SU-DHL-6 (cell line): ENCODE results near the gene SGCG.
"Not testable (repeated sequence)": the region's sequence is repeated elsewhere in the genome, so short reads cannot be mapped to it uniquely, and the experiment has no call there.

ENCODE experiments used
- H2AFZ ChIP-seq: fragments of 200-600 bp; sonication (generic); 2 replicates; pipeline ENCODE4 v1.6.1; 2014; ENCODE audit warnings: low read depth, mild to moderate bottlenecking, moderate library complexity, mixed read lengths, antibody characterized with exemption, low read length; ENCODE audit not compliant: severe bottlenecking
- H3F3A ChIP-seq: fragments of 200-600 bp; shearing (Covaris generic); 2 replicates; pipeline ENCODE4 v1.6.0; 2016; ENCODE audit warnings: antibody characterized with exemption, mild to moderate bottlenecking; ENCODE audit not compliant: insufficient read depth
- H3K27ac ChIP-seq: fragments of 200-600 bp; sonication (generic); 2 replicates; pipeline ENCODE4 v1.5.1; 2016; ENCODE audit warnings: low read depth, mild to moderate bottlenecking, low read length, moderate library complexity, mixed read lengths
- H3K27me3 ChIP-seq: fragments of 200-600 bp; sonication (generic), shearing (Covaris generic); 2 replicates; pipeline ENCODE4 v1.6.0; 2014; ENCODE audit warnings: mild to moderate bottlenecking, low read length
- H3K36me3 ChIP-seq: fragments of 200-600 bp; sonication (generic); 2 replicates; pipeline ENCODE4 v1.6.1; 2014; ENCODE audit warnings: mild to moderate bottlenecking, low read length, mixed read lengths
- H3K4me2 ChIP-seq: fragments of 300-600, 200-600 bp; shearing (Covaris generic), sonication (generic); 2 replicates; pipeline ENCODE4 v1.6.0; 2014; ENCODE audit warnings: low read length, low read depth, mild to moderate bottlenecking; ENCODE audit not compliant: poor library complexity, severe bottlenecking
- H3K4me3 ChIP-seq: fragments of 200-600 bp; sonication (generic); 2 replicates; pipeline ENCODE4 v1.5.1; 2014; ENCODE audit warnings: antibody characterized with exemption, low read length, mild to moderate bottlenecking, mixed read lengths; ENCODE audit not compliant: insufficient read depth, poor library complexity, severe bottlenecking
- H3K79me2 ChIP-seq: fragments of 200-600 bp; sonication (generic); 2 replicates; pipeline ENCODE4 v1.6.1; 2014; ENCODE audit warnings: mild to moderate bottlenecking, low read length, moderate library complexity; ENCODE audit not compliant: insufficient read depth
- H3K9ac ChIP-seq: fragments of 200-600 bp; sonication (generic); 2 replicates; pipeline ENCODE4 v1.7.0; 2014; ENCODE audit warnings: mild to moderate bottlenecking, low read length
- H3K9me2 ChIP-seq: fragments of 200-600 bp; sonication (generic); replicated peaks from 2 replicates; pipeline ENCODE4 v1.6.1; 2014; ENCODE audit warnings: low read length; ENCODE audit not compliant: insufficient read depth
- H3K9me3 ChIP-seq: fragments of 200-600 bp; sonication (generic); 2 replicates; pipeline ENCODE4 v1.6.1; 2014; ENCODE audit warnings: low read length, mixed read lengths; ENCODE audit not compliant: insufficient read depth
- H4K20me1 ChIP-seq: fragments of 200-600 bp; sonication (generic); 2 replicates; pipeline ENCODE4 v1.6.1; 2014; ENCODE audit warnings: low read depth, mild to moderate bottlenecking, antibody characterized with exemption, low read length, moderate library complexity, mixed read lengths
- EZH2phosphoT487 ChIP-seq: fragments of 200-600 bp; sonication (generic), shearing (Covaris generic); conservative IDR thresholded peaks from 2 replicates; pipeline ENCODE4 v1.6.1; 2018; ENCODE audit warnings: mild to moderate bottlenecking, antibody characterized with exemption, low read length, moderate library complexity, mixed read lengths
- TF ChIP-seq, protein P1 (sequence below): fragments of 200-600 bp; sonication (generic); IDR thresholded peaks from one replicate; pipeline ENCODE4 v1.5.1; 2017; ENCODE audit warnings: antibody characterized with exemption, mild to moderate bottlenecking, low read length, moderate library complexity; ENCODE audit not compliant: insufficient read depth, poor library complexity, severe bottlenecking

Gene SGCG

DNA sequence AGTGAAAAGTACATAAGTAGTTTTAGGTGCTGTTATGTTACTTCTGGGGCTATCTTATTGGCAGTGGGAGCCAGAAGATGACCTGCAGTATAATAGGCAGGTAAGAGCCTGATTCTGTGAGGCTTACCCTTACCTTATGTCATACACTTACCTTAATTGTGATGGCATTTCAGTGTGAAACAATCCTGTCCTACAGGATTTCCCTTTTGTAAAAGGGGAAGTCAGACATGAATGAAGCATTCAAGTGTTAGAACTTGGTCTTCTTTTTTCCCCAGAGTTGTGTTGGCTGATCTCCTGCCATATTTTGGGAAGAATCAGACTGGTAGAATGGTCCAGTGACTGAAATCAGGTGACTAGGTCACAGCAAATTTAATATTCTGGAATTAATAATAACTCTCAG is 55.2 kb downstream of the SGCG start:
- Histone ChIP-seq H3K79me2 (no peaks in the 10 kb centered on the region), H3K27me3 (no peaks in the 10 kb centered on the region), H3K9me2 (no peaks in the 10 kb centered on the region), H3K27ac (no peak overlapping the region), H3F3A (no peaks in the 10 kb centered on the region), H3K9me3 (no peaks in the 10 kb centered on the region), H3K4me2 (no peak overlapping the region), H3K9ac (no peak overlapping the region), H4K20me1 (no peaks in the 10 kb centered on the region), H2AFZ (no peak overlapping the region), H3K36me3 (no peaks in the 10 kb centered on the region), H3K4me3 (no peak overlapping the region)
- TF ChIP-seq, protein P1, sequence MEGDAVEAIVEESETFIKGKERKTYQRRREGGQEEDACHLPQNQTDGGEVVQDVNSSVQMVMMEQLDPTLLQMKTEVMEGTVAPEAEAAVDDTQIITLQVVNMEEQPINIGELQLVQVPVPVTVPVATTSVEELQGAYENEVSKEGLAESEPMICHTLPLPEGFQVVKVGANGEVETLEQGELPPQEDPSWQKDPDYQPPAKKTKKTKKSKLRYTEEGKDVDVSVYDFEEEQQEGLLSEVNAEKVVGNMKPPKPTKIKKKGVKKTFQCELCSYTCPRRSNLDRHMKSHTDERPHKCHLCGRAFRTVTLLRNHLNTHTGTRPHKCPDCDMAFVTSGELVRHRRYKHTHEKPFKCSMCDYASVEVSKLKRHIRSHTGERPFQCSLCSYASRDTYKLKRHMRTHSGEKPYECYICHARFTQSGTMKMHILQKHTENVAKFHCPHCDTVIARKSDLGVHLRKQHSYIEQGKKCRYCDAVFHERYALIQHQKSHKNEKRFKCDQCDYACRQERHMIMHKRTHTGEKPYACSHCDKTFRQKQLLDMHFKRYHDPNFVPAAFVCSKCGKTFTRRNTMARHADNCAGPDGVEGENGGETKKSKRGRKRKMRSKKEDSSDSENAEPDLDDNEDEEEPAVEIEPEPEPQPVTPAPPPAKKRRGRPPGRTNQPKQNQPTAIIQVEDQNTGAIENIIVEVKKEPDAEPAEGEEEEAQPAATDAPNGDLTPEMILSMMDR = no peak
- TF ChIP-seq EZH2phosphoT487 = no peak

- TF ChIP-seq, protein P1 = no peak
- no peak for TF ChIP-seq EZH2phosphoT487
- Histone ChIP-seq H3K27ac (no peak overlapping the region), H3K79me2 (no peaks in the 10 kb centered on the region), H3K27me3 (no peaks in the 10 kb centered on the region), H3K9me3 (no peaks in the 10 kb centered on the region), H3K9me2 (no peaks in the 10 kb centered on the region), H3K4me3 (no peak overlapping the region), H4K20me1 (no peaks in the 10 kb centered on the region), H2AFZ (no peak overlapping the region), H3F3A (no peaks in the 10 kb centered on the region), H3K4me2 (no peak overlapping the region), H3K36me3 (no peaks in the 10 kb centered on the region), H3K9ac (no peak overlapping the region)
Measured at GRCh38 chr13:23243066-23243465, 62.3 kb downstream of the SGCG start.

DNA sequence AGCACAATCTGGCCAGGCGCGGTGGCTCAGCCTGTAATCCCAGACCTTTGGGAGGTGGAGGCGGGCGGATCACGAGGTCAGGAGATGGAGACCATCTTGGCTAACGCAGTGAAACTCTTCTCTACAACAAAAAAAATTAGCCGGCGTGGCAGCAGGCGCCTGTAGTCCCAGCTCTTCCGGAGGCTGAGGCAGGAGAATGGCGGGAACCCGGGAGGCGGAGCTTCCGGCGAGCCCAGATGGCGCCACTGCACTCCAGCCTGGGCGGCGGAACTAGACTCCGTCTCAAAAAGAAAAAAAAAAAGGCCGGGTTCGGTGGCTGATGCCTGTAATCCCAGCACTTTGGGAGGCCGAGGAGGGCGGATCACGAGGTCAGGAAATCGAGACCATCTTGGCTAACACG is 67.6 kb downstream of the SGCG start:
- not testable (repeated sequence) for H3K4me3 ChIP-seq, H3K9ac ChIP-seq, H3K4me2 ChIP-seq, H3K79me2 ChIP-seq, H3K36me3 ChIP-seq, H3K9me2 ChIP-seq, H3K27me3 ChIP-seq, H3K27ac ChIP-seq, H2AFZ ChIP-seq, H3K9me3 ChIP-seq, H4K20me1 ChIP-seq, H3F3A ChIP-seq

DNA sequence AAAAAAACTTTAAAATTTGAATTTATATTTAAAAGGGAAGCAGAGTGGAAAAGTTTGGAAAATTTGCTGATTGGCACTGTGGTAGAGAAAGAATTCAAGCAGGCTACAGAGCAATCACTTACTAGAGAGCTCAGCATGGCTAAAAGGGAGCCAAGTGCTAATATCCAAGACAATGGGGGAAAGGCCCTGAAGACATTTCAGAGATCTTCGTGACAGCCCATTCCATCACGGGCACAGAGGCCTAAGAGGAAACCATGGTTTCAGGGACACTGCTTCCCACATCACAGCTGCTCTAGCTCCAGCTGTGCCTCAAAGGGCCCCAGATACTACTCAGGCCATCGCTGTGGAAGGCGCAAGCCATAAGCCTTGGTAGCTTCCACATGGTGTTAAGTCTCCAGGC is 73.7 kb downstream of the SGCG start:
- Histone ChIP-seq H3K9me3 (no peaks in the 10 kb centered on the region), H2AFZ (no peak overlapping the region), H3K9ac (no peak overlapping the region), H3F3A (no peaks in the 10 kb centered on the region), H3K36me3 (no peaks in the 10 kb centered on the region), H3K9me2 (no peaks in the 10 kb centered on the region), H3K27ac (no peak overlapping the region), H4K20me1 (no peaks in the 10 kb centered on the region), H3K4me3 (no peak overlapping the region), H3K4me2 (no peak overlapping the region), H3K79me2 (no peaks in the 10 kb centered on the region), H3K27me3 (no peaks in the 10 kb centered on the region)
- TF ChIP-seq EZH2phosphoT487 = no peak
- TF ChIP-seq, protein P1 = no peak
